NCI-H1105 (cell line): ENCODE results near the gene FUT9.
"Not testable (repeated sequence)": the region's sequence is repeated elsewhere in the genome, so short reads cannot be mapped to it uniquely, and the experiment has no call there.

Experiments
- DNase-seq: peaks from one replicate; lab custom pipeline; 2025; lab: John Stamatoyannopoulos, UW

The FUT9 gene

DNA sequence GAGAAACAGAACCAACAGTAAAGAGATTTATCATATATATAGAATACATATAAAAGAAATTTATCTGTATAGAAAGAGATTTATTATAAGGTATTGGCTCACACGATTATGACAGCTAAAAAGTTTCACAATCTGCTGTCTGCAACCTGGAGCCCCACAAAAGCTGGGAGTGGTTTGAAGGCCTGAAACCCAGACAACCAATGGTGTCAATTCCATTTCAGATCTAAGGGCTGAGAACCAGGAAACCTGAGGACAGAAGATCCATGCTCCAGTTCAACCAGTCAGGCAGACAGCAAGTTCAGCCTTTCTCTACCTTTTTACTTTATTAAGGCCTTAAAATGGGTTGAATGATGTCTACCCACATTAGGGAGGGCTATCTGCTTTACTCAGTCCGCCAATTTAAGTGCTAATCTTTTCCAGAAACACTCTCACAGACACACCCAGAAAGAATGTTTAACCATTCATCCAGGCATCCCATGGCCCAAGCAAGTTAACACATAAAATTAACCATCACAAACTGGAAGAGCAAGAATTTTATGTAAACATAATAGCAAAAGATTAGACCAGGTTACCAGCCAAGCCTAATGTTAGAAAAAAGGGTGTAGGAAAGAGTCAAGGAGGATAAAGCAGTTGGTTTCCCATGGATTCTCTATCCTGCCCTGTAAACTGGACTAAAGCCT, 170.9 kb downstream of the FUT9 start:
- DNase-seq, result no peak

DNA sequence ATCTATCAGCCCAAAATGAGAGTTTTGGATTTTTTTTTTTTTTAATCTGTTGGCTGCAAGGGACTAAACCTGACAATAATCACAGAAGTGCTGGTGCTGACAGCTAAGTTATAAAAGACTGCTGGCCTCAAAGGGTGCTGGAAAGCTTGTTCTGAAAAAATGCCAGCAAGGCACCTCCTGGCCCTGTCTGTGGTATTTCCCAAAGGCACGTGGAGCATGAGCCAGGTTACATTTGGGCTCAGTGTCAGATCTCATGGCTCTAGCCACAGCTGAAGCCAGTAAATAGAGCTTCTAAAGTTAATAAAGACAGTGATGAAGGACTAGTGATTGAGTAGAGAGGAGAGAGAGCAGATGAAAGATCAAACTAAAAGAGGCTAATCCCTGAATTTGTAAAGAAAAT, 178.9 kb downstream of the FUT9 start:
- DNase-seq, result no peak

DNA sequence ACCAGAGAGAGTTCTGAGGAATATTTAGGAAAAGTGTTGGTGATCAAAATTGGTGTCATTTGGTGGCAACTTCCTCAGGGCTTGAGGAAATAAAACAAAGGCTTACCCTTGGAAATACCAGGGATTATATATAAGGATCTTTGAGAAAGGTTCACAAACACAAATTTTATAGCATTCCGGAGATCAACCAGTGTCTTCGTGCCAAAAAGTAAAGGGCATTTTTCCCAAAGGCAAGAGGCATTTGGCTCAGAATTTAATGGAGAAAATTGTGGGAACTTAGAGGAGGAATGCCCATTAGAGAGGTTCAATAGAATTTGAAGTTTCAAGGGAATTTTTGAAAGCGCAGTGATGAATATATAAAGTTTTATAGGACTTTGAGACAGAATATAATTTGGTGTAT, 179.5 kb downstream of the FUT9 start:
- no peak for DNase-seq

DNA sequence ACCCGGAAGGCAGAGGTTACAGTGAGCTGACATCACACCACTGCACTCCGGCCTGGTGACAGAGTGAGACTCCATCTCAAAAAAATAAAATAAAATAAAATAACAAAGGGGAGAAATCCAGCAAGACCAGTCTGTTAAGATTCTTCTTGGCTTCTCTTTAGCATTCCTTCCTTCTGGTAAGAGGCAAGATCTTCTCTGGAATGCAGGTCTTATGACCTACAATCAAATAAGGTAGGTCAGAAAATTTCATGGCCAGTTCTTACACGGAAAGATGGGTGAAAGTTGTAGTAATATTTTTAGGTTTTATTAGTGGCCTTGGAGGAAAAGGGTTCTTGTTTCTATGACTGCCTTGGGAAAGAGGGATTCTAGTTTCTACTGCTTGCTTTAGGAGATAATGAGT, 180.9 kb downstream of the FUT9 start:
- no peak for DNase-seq

DNA sequence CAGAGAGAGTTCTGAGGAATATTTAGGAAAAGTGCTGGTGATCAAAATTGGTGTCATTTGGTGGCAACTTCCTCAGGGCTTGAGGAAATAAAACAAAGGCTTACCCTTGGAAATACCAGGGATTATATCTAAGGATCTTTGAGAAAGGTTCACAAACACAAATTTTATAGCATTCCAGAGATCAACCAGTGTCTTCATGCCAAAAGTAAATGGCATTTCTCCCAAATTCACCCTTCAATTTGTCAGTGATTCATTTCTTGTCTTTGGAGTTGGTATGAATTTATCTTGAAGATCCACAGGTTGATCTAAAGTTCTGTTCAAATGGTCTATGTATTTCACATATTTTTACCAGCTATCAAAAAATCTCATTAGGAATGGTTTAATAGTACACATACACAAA, 181.5 kb downstream of the FUT9 start:
- no peak for DNase-seq

DNA sequence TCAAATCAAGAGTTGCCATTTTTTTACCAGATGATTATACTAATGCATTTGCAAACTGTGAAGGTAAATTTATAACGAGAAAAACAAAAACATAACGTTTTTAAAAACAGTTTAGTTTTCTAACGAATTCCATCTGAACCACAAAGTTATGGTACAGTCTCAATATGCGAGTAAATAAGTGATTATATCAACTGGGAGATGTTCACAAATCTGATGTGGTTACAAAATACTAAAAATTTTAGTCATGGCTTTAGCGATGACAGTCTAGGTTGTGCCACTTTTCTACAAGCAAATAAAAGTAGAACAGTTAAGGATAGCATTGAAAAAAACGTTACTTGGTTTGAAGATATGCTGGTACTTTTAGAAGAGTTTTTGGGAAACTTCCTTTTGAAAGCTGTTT, 186.8 kb downstream of the FUT9 start:
- DNase-seq, result no peak

DNA sequence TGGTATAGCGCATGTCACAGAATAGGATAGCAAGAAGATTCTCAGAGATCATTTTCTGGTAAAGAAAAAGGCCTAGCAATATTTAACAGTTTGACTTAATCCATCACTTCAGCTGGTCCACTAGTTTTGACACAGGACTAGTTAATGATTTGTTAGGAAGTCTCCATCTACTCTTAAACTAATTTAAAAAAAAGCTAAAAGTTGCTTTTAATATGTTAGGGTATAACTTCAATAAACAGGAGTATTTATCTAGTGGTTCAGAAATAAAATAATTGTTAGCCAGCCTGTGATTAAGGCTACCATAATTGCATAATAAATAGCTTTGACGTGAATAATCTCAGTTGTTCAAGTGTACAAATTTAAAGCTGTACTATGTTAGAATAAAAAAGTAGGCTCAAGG, 195.6 kb downstream of the FUT9 start:
- no peak for DNase-seq

DNA sequence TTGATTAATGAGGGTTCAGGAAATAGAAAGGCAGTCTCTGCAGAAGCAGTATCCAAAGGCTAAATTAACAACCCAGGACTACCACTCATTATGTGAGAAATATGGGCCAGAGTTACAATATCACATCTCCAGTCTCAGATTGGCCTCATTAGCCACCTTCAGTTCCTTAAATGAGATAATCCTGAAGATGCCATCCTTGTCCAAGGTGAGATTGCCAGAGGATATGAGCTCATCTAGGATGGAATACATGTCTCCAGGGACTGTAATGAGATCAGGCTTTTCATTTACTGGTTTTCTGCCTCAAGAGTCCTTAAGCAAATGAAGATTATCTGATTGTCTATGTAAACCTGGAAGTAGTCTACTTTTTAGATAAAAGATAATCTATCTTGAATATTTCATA, 196.3 kb downstream of the FUT9 start:
- no peak for DNase-seq

DNA sequence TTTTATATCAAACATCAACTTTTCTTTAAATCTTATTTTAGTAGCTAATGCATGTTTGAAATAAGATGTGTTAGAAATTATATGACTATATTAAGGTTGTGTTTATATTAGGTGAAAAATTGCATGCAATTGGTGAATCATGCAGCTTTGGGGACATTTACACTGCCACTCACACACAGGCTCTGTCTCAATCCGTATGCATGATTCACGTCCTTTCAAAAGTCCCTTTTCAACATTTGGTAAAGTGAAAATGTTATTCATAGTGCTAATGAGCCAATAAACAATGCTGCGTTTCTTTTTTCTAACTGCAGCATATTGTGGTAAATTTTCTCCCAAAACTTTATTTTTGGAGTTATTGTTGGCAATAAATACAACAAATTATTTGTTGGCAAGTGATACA, 198.0 kb downstream of the FUT9 start:
- DNase-seq, result no peak

DNA sequence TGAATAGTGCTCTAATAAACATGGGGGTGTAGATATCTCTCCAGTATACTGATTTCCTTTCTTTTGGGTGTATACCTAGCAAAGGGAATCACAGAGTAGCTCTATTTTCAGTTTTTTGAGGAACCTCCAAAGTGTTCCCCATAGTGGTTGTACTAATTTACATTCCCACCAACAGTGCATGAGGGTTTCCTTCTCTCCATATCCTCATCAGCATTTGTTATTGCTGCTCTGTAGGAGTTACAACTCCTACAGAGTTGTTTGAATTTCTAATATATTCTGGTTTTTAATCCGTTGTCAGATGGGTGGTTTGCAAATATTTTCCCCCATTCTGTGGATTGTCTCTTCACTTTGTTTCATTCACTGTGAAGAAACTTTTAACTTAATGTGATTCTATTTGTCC, 207.9 kb downstream of the FUT9 start:
- no peak for DNase-seq

DNA sequence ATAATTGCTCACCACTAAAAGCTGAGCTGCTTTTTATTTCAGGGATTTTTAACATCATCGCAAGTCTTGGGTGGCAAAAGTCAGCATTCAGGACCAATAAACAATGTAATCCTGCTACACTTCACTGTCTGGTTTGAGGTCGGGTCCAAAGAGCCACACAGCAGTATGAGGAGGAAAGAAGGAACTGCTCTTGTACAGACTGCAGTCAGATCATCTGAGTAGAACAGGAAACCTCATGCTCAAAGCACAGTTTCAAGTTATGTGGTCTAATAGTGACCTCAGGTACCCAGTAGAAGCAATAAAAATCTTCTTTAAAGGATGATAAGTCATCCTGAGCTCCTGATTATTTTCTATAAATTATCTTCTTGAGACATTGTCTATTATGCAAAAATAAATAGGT, 211.4 kb downstream of the FUT9 start:
- no peak for DNase-seq

DNA sequence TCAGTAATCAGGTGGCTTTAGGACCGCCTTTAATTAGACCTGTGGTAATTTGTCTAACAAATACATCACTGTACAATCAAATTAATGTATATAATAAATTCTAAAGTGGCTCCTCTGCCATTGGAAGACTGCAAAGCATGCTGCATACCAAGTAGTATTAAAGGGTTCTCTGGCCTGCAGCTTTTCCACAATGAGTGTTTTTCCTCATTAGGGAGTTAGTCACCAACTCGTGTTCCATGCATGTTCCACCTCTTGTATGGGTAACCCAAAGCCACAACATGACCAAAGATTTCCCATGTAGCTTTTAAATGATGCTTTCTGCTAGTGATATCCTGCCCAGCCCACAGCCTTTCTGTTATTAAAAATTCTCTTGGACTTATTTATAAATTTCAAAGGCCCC, 218.7 kb downstream of the FUT9 start:
- DNase-seq, result no peak

DNA sequence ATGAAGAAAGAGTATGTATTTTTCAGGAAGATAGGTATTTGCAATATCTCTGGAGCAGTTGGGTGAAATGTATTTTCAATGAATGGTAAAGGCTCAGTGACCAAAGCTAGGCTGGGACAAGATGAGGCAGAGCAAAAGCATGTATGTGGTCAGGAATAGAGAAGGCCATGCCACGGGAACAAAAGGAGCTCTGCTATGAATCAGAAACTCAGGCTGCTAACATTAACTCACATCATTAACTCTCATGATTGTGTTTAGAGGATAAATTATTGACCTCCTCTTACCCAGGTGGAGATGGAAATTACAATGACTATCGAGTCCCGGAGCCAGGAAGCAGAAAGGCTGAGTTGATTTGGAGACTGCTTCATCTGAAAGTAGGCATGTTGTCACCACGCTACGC, 220.2 kb downstream of the FUT9 start:
- DNase-seq, result no peak

DNA sequence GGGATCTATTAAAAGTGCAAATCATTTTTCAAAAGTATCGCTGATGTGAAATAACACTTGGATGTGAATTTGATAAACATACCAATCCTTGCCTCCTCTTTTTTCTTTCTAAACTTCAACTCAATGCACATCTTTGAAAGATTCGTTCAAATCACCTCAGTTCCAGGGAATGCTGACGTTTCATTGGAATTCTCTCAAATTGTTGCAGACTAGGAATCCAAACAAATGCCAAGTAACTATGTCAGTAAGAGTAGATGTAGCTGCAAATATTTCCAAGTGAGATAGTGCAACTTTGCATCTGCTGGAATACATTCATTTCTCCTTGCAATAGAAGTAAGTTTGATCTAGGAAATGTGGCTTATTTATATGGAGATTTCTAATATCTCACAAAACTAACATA, 220.7 kb downstream of the FUT9 start:
- DNase-seq, result no peak

DNA sequence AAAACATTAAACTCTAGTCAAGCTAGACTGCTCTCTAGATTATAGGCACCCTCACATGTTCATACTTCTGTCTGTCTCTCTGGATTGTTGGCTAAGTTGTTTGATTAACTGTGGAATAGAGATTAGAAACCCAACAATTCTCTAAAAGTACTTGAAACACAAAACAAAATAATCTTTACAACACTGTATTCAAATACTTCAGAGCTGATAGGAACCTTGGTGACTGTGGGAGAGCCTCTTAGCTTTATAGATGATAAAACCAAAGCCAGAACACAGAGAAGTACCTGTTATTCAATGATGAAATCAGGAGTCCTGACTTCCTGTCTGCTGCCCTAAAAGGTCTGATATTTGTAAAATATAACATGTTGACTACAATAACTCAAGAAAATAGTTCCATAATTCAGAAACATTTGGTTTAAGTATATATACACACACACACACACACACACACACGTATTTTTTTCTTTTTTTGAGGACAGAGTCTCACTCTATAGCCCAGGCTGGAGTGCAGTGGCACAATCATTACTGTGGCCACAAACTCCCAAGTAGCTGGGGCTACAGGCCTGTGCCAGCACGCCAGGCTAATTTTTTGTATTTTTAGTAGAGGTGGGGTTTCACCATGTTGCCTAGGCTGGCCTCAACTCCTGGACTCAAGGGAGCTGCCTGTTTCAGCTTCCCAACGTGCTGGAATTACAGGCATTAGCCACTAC, 222.0 kb downstream of the FUT9 start:
- DNase-seq, result no peak

DNA sequence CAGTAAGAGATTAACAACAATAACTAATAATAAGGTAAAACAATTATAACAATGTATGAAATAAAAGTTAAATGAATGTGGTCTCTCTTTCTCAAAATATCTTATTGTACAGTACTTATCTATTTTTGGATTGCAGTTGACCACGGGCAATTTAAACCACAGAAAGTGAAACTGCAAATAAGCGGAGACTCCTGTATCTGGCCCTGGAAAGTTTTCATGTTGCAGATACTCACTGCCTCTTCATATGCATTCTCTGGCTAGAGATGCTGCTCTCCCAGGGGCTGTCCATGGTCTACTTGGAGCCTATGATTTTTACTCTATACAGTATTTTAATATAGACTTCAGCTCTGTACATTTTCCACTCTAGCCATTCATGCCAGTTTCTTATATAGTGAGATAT, 230.8 kb downstream of the FUT9 start:
- no peak for DNase-seq

DNA sequence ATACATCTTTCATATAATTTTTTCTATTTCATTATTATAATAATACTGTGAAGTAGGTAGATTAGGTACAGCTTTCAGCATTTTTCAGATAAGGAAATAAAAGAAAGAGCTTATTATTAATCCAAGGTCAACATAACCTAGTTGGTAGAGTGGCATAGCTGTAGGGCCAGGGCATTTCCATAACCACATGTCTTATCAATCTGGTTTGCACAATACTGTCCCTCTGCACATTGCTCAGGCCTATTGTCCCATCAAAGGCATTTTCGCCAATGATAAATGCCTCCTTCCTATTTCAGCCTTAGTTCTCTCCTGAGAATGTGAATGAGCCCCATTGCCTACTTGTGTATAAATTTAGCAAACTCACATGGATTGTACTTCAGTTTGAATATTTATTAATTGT, 234.0 kb downstream of the FUT9 start:
- DNase-seq, result no peak

DNA sequence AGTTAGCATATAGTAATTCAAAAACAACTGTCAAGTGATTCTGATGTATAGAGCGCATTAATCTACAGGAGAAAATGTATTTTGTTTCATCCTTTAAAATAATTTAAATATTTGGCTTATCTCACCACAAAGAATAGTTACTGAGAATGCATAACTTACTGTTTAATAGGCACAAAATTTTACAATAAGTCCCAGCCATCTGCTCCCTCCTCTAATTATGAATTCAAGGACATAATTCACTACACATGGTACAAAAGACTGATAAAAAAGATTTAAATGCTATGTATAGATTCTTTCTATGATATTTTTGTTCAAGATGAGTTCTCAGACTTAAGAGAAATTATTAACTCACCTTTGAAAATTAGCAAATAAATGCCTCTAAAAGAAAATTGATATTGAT, 242.0 kb downstream of the FUT9 start:
- no peak for DNase-seq

DNA sequence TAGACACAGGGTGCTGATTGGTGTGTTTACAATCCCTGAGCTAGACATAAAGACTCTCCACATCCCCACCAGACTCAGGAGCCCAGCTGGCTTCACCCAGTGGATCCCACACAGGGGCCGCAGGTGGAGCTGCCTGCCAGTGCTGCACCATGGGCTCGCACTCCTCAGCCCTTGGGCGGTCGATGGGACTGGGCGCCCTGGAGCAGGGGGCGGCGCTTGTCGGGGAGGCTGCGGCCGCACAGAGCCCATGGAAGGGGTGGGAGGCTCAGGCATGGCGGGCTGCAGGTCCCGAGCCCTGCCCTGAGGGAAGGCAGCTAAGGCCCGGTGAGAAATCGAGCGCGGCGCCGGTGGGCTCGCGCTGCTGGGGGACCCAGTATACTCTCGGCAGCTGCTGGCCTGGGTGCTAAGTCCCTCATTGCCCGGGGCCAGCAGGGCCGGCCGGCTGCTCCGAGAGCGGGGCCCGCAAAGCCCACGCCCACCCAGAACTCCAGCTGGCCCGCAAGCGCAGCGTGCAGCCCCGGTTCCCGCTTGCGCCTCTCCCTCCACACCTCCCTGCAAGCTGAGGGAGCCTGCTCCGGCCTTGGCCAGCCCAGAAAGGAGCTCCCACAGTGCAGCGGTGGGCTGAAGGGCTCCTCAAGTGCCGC, 245.1 kb downstream of the FUT9 start:
- DNase-seq, result not testable (repeated sequence)
